ENCODE measurements around the gene KCNQ1. TPM values are rescaled to one million over a fixed set of nuclear protein-coding genes. Genes with fewer than 3 reads are reported as not detected.
A peak's percentile ranks its signal among the peaks of the same experiment; 100 is the strongest.

The KCNQ1 gene
- total and polyA plus RNA-seq, 9 of the 15 experiments (the other 6 are each of a cell fraction or from before 2014, with no cell fraction given), result 0.44 TPM; not detected in 8

DNA sequence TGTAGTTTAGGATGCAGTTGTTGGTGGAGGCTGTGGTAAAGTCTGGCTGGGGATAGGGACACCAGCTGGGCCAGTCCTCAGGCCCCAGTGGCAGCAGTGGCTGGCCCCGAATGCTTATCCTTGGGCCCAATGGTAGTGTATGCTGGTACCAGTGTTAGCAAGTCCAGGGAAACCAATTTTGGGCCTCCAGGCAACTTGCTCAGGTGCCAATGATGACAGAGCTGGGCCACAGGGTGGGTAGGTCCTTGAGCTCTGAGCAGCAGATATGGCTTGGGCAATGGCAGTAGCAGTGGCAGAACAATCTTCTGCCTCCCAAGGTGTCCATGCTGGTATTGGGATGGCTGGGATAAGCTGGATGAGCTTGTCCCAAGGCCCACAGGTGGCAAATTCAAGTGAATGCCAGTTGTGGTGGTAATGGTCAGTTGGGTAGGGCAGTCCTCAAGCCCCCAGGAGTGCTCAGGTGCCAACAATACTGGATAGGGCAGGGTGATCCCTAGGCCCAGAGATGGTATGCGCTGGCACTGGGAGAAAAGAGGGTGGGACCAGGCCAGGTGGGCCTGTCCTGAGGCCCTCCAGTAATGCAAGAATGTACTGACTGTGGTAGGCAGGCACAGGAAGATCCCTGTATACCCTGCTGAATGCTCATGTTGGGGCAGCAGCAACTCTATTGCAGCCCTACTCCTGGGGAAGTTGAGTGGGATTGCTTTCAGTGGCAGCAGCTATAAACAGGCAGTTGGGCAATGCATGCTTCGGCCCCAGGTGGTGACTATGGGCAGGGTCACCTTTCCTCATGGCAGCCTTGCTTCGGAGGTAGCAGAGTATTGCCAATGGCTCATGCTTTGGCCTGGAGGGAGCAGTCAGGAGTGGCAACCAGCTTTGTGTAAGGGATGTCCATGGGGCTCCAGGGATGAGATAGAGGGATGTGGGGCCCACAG, 200.3 kb downstream of the KCNQ1 start:
- Histone ChIP-seq H2AFZ (ENCODE audit: low read depth, low read length) (no peak overlapping the region), H3K4me2 (ENCODE audit: insufficient read depth, low read length) (no peak overlapping the region), H3K9ac (ENCODE audit: insufficient read depth in 1 of 2, low read depth in 2 of 2, low read length in 2 of 2) (no peak overlapping the region), H3K9me3 (replicated peaks; ENCODE audit: control insufficient read depth, insufficient read depth, low read depth, low read length) (peaks cover 18% of the 10 kb centered on the region), H3K27me3 (ENCODE audit: control insufficient read depth in 2 of 2, insufficient read depth in 2 of 2, low read length in 2 of 2) (no peaks in the 10 kb centered on the region), H3K4me1 (replicated peaks in 1 of 2; ENCODE audit: control insufficient read depth in 2 of 2, insufficient read depth in 2 of 2, low read length in 2 of 2) (no peaks in the 10 kb centered on the region), H3K36me3 (ENCODE audit: control insufficient read depth, insufficient read depth, low read length) (no peaks in the 10 kb centered on the region), H3K79me2 (ENCODE audit: control insufficient read depth, insufficient read depth, low read length) (no peaks in the 10 kb centered on the region), H3K4me3 (no peak overlapping the region), H4K20me1 (replicated peaks; ENCODE audit: control insufficient read depth, insufficient read depth, low read length) (no peaks in the 10 kb centered on the region), H3K27ac (ENCODE audit: extremely low read depth, low read depth, low read length) (no peak overlapping the region), H3K9me1 (ENCODE audit: control insufficient read depth, insufficient read depth, low read length) (no peaks in the 10 kb centered on the region)
- ChIA-PET POLR2A (no interaction called here), CTCF (ENCODE audit: low intra/inter-chr PET ratio) (no interaction called here)
- no TSS peak for BruUV-seq (replicated peaks)
- ATAC-seq, result no peak
- WGBS (ENCODE audit: insufficient coverage, low coverage, missing lambda C conversion rate), result 15% methylated on average over 3 of the region's 4 CpGs
- in situ Hi-C loops (cut with MboI) (no loop called here), intact Hi-C loops (cut with micrococcal nuclease) (no loop called here)
- no peak for DNase-seq (ENCODE audit: extremely low read depth in 1 of 4, low spot score in 3 of 4)
- FAIRE-seq, result no peak
- TF ChIP-seq DEAF1 (CRISPR knock-in tag; IDR thresholded peaks at IDR 0.05), result no peak
- no peak for TF ChIP-seq POLR2B (IDR thresholded peaks at IDR 0.05; ENCODE audit: low read depth, partially characterized antibody)
- peak in 1 of 2 experiments; percentile 21 for TF ChIP-seq E2F6 (IDR thresholded peaks at IDR 0.05; ENCODE audit: borderline replicate concordance in 1 of 2, extremely low read depth in 1 of 2, insufficient read depth in 1 of 2, insufficient read length in 1 of 2, low read depth in 1 of 2, low read length in 1 of 2, poor library complexity in 1 of 2, severe bottlenecking in 1 of 2)
- no peak for TF ChIP-seq MIER1 (IDR thresholded peaks at IDR 0.05; ENCODE audit: low read depth)
- TF ChIP-seq, protein P1, sequence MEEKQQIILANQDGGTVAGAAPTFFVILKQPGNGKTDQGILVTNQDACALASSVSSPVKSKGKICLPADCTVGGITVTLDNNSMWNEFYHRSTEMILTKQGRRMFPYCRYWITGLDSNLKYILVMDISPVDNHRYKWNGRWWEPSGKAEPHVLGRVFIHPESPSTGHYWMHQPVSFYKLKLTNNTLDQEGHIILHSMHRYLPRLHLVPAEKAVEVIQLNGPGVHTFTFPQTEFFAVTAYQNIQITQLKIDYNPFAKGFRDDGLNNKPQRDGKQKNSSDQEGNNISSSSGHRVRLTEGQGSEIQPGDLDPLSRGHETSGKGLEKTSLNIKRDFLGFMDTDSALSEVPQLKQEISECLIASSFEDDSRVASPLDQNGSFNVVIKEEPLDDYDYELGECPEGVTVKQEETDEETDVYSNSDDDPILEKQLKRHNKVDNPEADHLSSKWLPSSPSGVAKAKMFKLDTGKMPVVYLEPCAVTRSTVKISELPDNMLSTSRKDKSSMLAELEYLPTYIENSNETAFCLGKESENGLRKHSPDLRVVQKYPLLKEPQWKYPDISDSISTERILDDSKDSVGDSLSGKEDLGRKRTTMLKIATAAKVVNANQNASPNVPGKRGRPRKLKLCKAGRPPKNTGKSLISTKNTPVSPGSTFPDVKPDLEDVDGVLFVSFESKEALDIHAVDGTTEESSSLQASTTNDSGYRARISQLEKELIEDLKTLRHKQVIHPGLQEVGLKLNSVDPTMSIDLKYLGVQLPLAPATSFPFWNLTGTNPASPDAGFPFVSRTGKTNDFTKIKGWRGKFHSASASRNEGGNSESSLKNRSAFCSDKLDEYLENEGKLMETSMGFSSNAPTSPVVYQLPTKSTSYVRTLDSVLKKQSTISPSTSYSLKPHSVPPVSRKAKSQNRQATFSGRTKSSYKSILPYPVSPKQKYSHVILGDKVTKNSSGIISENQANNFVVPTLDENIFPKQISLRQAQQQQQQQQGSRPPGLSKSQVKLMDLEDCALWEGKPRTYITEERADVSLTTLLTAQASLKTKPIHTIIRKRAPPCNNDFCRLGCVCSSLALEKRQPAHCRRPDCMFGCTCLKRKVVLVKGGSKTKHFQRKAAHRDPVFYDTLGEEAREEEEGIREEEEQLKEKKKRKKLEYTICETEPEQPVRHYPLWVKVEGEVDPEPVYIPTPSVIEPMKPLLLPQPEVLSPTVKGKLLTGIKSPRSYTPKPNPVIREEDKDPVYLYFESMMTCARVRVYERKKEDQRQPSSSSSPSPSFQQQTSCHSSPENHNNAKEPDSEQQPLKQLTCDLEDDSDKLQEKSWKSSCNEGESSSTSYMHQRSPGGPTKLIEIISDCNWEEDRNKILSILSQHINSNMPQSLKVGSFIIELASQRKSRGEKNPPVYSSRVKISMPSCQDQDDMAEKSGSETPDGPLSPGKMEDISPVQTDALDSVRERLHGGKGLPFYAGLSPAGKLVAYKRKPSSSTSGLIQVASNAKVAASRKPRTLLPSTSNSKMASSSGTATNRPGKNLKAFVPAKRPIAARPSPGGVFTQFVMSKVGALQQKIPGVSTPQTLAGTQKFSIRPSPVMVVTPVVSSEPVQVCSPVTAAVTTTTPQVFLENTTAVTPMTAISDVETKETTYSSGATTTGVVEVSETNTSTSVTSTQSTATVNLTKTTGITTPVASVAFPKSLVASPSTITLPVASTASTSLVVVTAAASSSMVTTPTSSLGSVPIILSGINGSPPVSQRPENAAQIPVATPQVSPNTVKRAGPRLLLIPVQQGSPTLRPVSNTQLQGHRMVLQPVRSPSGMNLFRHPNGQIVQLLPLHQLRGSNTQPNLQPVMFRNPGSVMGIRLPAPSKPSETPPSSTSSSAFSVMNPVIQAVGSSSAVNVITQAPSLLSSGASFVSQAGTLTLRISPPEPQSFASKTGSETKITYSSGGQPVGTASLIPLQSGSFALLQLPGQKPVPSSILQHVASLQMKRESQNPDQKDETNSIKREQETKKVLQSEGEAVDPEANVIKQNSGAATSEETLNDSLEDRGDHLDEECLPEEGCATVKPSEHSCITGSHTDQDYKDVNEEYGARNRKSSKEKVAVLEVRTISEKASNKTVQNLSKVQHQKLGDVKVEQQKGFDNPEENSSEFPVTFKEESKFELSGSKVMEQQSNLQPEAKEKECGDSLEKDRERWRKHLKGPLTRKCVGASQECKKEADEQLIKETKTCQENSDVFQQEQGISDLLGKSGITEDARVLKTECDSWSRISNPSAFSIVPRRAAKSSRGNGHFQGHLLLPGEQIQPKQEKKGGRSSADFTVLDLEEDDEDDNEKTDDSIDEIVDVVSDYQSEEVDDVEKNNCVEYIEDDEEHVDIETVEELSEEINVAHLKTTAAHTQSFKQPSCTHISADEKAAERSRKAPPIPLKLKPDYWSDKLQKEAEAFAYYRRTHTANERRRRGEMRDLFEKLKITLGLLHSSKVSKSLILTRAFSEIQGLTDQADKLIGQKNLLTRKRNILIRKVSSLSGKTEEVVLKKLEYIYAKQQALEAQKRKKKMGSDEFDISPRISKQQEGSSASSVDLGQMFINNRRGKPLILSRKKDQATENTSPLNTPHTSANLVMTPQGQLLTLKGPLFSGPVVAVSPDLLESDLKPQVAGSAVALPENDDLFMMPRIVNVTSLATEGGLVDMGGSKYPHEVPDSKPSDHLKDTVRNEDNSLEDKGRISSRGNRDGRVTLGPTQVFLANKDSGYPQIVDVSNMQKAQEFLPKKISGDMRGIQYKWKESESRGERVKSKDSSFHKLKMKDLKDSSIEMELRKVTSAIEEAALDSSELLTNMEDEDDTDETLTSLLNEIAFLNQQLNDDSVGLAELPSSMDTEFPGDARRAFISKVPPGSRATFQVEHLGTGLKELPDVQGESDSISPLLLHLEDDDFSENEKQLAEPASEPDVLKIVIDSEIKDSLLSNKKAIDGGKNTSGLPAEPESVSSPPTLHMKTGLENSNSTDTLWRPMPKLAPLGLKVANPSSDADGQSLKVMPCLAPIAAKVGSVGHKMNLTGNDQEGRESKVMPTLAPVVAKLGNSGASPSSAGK (IDR thresholded peaks at IDR 0.05), result 0 out of 2 replicates have a peak, but pooled peaks have one; percentile 29
